ENCODE measurements around the gene SYNJ2.

- TF ChIP-seq JUN (IDR thresholded peaks at IDR 0.05; ENCODE audit: borderline replicate concordance, insufficient read depth, insufficient read length, low read depth) (no peak), EZH2 (IDR thresholded peaks at IDR 0.05; ENCODE audit: borderline replicate concordance, low read depth, low read length, severe bottlenecking) (no peak)
Measured at GRCh38 chr6:157977176-157977804, 4.4 kb upstream of the SYNJ2 start.
